ENCODE results near the gene FGF1.

FGF1 gene

DNA sequence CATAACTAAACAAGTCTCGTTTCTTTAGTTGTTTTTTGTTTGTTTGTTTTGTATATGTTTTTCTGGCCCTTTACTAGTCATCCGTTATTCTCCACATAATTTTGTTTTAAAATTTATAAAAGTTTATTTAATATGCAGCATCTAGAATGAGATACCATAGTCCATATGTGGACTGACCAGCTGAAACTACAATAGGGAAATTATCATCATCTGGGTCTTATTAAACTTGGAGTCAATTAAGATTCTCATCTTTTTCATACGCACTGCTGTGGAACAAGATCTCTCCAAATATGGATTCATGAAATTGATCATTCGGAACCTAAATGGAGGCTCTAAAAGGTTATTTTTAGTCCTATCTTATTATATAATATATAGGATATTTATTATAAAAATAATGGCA is 99.3 kb downstream of the FGF1 start:
- DNase-seq (ENCODE audit: low read depth, low spot score) = no peak
- Histone ChIP-seq H3K4me1 (ENCODE audit: control insufficient read depth, insufficient read depth, low read length) (no peaks in the 10 kb centered on the region), H3K4me3 (ENCODE audit: low read length) (no peak overlapping the region), H3K27me3 (ENCODE audit: control insufficient read depth, insufficient read depth, low read length) (no peaks in the 10 kb centered on the region), H3K36me3 (ENCODE audit: control insufficient read depth, insufficient read depth, low read length) (no peaks in the 10 kb centered on the region), H3K27ac (ENCODE audit: low read length) (no peak overlapping the region), H3K9me3 (ENCODE audit: control insufficient read depth, insufficient read depth, low read length) (no peaks in the 10 kb centered on the region)
- no CpG with 5 or more reads among the region's 4 CpGs for WGBS (ENCODE audit: insufficient coverage, insufficient read length)

DNA sequence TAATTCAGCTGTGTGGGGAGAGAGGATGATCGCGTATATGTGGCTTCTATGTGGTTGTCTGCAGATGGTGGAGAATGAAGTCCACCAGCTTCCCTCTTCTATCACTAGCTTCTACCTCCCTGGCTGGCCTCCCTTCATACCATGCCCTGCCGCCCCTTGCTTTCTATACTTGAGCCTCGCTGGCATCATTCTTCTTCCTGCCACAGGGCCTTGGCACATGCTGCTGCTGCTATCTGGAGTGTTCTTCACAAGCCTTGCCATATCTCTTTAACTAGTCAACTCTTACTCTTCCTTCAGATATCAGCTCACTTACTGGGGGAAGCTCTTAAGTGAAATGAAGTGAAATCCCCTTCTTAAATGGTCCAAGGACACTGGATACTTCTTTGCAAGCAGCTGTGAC is 100.4 kb downstream of the FGF1 start:
- H3K4me3 ChIP-seq (ENCODE audit: low read length) = no peak overlapping the region
- no peaks in the 10 kb centered on the region for H3K36me3 ChIP-seq (ENCODE audit: control insufficient read depth, insufficient read depth, low read length)
- no peaks in the 10 kb centered on the region for H3K4me1 ChIP-seq (ENCODE audit: control insufficient read depth, insufficient read depth, low read length)
- no peak overlapping the region for H3K27ac ChIP-seq (ENCODE audit: low read length)
- WGBS (ENCODE audit: insufficient coverage, insufficient read length) = no CpG with 5 or more reads among the region's 4 CpGs
- no peaks in the 10 kb centered on the region for H3K9me3 ChIP-seq (ENCODE audit: control insufficient read depth, insufficient read depth, low read length)
- no peak for DNase-seq (ENCODE audit: low read depth, low spot score)
- no peaks in the 10 kb centered on the region for H3K27me3 ChIP-seq (ENCODE audit: control insufficient read depth, insufficient read depth, low read length)

DNA sequence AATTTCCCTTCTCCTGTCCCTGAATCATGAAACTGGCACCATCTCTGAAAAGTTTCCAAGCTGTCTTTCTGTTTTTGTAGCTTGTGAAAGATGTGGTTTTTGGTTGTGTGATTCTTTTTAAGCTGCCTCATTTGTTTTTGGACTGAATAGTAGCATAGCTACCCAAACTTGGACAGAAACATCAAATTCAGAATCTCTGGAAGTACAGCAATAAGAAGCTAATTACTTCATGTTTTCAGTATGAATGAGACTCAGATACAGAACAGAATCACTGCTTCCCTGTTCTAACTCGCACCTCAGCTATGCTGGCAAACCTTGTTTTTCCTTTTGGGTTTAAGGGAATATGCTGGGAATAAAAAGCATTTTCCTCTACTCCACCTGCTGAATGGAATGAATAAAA is 101.0 kb downstream of the FGF1 start:
- WGBS (ENCODE audit: insufficient coverage, insufficient read length) = no CpG with 5 or more reads among the region's 1 CpG
- Histone ChIP-seq H3K4me3 (ENCODE audit: low read length) (no peak overlapping the region), H3K36me3 (ENCODE audit: control insufficient read depth, insufficient read depth, low read length) (no peaks in the 10 kb centered on the region), H3K27me3 (ENCODE audit: control insufficient read depth, insufficient read depth, low read length) (no peaks in the 10 kb centered on the region), H3K9me3 (ENCODE audit: control insufficient read depth, insufficient read depth, low read length) (no peaks in the 10 kb centered on the region), H3K27ac (ENCODE audit: low read length) (no peak overlapping the region), H3K4me1 (ENCODE audit: control insufficient read depth, insufficient read depth, low read length) (no peaks in the 10 kb centered on the region)
- no peak for DNase-seq (ENCODE audit: low read depth, low spot score)

DNA sequence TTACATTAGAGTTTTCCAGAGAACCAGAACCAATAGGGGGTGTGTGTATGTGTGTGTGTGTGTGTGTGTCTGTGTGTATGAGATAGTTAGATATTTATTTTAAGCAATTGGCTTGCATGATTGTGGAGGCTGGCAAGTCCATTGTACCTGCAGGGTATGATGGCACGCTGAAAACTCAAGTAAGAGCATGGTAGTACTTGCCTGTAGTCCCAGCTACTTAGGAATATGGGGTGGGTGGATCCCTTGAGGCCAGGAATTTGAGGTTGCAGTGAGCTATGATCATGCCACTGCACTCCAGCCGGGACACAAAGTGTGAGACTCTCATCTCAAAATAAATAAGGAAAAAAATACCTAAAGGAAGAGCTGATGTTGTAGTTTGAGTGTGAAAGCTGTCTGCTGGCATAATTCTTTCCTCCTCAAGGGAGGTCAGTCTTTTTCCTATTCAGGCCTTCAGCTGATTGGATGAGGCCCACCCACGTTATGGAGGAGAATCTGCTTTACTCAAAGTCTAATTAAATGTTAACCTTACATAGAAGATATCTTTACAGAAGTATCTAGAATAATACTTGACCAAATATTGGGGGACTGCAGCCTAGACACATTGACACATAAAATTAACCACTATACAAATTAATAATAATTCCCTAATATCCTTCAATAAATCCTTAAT is 107.6 kb downstream of the FGF1 start:
- Histone ChIP-seq H3K27ac (ENCODE audit: low read length) (no peak overlapping the region), H3K36me3 (ENCODE audit: control insufficient read depth, insufficient read depth, low read length) (no peaks in the 10 kb centered on the region), H3K27me3 (ENCODE audit: control insufficient read depth, insufficient read depth, low read length) (no peaks in the 10 kb centered on the region), H3K4me3 (ENCODE audit: low read length) (no peak overlapping the region), H3K9me3 (ENCODE audit: control insufficient read depth, insufficient read depth, low read length) (no peaks in the 10 kb centered on the region), H3K4me1 (ENCODE audit: control insufficient read depth, insufficient read depth, low read length) (no peaks in the 10 kb centered on the region)
- DNase-seq (ENCODE audit: low read depth, low spot score) = no peak
- WGBS (ENCODE audit: insufficient coverage, insufficient read length) = no CpG with 5 or more reads among the region's 3 CpGs

DNA sequence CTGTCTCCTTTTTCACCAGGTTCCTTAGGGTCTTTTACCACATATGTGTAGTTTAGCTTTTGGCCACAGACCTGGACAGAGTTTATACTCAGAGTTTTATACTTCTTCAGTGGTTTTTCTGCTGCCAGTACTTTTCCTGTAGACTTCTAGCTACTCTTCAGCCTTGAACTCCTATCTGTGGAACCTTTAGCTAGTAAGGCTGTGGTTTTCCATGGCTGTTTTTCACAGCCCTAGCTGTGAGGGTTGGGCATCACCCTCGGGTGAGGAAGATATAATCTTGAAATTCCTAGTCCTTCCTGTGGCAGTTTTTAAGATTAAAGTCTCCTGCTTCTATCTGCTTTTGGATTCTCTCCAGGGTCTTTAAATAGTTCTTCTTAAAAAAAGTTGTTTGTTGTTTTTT is 109.1 kb downstream of the FGF1 start:
- DNase-seq (ENCODE audit: low read depth, low spot score) = no peak
- Histone ChIP-seq H3K4me3 (ENCODE audit: low read length) (no peak overlapping the region), H3K9me3 (ENCODE audit: control insufficient read depth, insufficient read depth, low read length) (no peaks in the 10 kb centered on the region), H3K4me1 (ENCODE audit: control insufficient read depth, insufficient read depth, low read length) (no peaks in the 10 kb centered on the region), H3K27me3 (ENCODE audit: control insufficient read depth, insufficient read depth, low read length) (no peaks in the 10 kb centered on the region), H3K36me3 (ENCODE audit: control insufficient read depth, insufficient read depth, low read length) (no peaks in the 10 kb centered on the region), H3K27ac (ENCODE audit: low read length) (no peak overlapping the region)
- WGBS (ENCODE audit: insufficient coverage, insufficient read length) = no CpG with 5 or more reads among the region's 1 CpG

DNA sequence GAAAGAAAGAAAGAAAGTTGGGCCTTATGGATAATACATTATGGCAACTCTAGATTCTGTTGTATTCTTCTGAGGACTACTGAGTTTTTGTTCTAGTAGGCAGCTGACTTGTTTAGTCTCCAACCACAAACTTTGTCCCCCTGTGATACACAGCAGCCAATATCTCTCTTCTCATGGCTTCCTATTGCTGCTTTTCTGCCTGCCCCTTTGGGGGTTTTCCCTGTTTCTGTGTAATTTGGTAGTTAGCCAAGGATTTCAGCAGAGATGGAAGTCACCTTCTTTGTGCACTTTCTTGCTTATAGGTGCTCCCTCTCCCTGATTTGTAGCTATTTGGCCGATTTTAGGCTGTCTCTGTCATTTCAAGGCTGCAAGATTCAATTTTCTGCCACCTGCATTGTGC is 109.6 kb downstream of the FGF1 start:
- H3K9me3 ChIP-seq (ENCODE audit: control insufficient read depth, insufficient read depth, low read length) = no peaks in the 10 kb centered on the region
- H3K27ac ChIP-seq (ENCODE audit: low read length) = no peak overlapping the region
- no peak overlapping the region for H3K4me3 ChIP-seq (ENCODE audit: low read length)
- no peaks in the 10 kb centered on the region for H3K36me3 ChIP-seq (ENCODE audit: control insufficient read depth, insufficient read depth, low read length)
- no peak for DNase-seq (ENCODE audit: low read depth, low spot score)
- WGBS (ENCODE audit: insufficient coverage, insufficient read length) = no CpG with 5 or more reads among the region's 1 CpG
- H3K27me3 ChIP-seq (ENCODE audit: control insufficient read depth, insufficient read depth, low read length) = no peaks in the 10 kb centered on the region
- H3K4me1 ChIP-seq (ENCODE audit: control insufficient read depth, insufficient read depth, low read length) = no peaks in the 10 kb centered on the region

DNA sequence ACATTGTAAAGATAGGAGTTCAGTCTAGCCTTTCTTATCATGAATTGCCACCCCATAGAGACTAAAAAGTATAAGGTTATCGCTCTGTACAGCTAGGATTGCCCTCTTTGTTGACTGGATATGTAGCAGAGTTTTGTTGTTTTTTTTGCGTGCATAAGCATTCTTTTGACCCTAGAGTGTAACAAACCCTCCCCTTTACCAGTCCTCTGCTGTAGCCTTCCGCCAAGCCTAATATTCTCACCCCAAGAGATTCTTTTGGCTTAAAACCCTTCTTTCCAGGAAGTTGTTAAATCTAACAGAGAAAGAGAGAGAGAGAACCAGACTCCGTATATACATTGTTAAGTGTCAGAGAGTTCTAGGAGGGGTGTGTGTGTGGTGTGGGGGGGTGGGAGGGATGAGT is 113.9 kb downstream of the FGF1 start:
- Histone ChIP-seq H3K36me3 (ENCODE audit: control insufficient read depth, insufficient read depth, low read length) (no peaks in the 10 kb centered on the region), H3K27me3 (ENCODE audit: control insufficient read depth, insufficient read depth, low read length) (no peaks in the 10 kb centered on the region), H3K4me3 (ENCODE audit: low read length) (no peak overlapping the region), H3K9me3 (ENCODE audit: control insufficient read depth, insufficient read depth, low read length) (no peaks in the 10 kb centered on the region), H3K27ac (ENCODE audit: low read length) (no peak overlapping the region), H3K4me1 (ENCODE audit: control insufficient read depth, insufficient read depth, low read length) (no peaks in the 10 kb centered on the region)
- WGBS (ENCODE audit: insufficient coverage, insufficient read length) = no CpG with 5 or more reads among the region's 4 CpGs
- DNase-seq (ENCODE audit: low read depth, low spot score) = no peak

DNA sequence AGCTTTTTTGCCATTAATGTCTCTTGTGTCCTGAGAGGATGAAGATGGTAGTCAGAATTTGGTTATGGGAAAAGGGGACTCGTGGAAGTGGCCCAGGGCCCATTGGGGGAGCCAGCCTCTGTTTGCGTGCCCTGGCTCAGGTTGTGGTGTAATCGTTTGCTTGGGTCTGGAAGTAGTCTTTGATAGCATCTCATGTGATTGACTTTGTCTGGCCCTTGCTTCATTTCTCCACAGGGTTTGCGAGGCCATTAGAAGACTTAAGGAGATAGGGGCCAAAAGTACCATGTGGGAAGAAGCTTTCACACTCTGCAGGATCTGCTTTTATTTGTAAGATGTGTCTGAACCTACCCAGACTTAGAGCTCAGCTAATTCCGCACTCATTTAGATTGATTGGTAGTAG is 114.5 kb downstream of the FGF1 start:
- Histone ChIP-seq H3K9me3 (ENCODE audit: control insufficient read depth, insufficient read depth, low read length) (no peaks in the 10 kb centered on the region), H3K27me3 (ENCODE audit: control insufficient read depth, insufficient read depth, low read length) (no peaks in the 10 kb centered on the region), H3K4me3 (ENCODE audit: low read length) (no peak overlapping the region), H3K4me1 (ENCODE audit: control insufficient read depth, insufficient read depth, low read length) (no peaks in the 10 kb centered on the region), H3K27ac (ENCODE audit: low read length) (no peak overlapping the region), H3K36me3 (ENCODE audit: control insufficient read depth, insufficient read depth, low read length) (no peaks in the 10 kb centered on the region)
- no CpG with 5 or more reads among the region's 5 CpGs for WGBS (ENCODE audit: insufficient coverage, insufficient read length)
- no peak for DNase-seq (ENCODE audit: low read depth, low spot score)

DNA sequence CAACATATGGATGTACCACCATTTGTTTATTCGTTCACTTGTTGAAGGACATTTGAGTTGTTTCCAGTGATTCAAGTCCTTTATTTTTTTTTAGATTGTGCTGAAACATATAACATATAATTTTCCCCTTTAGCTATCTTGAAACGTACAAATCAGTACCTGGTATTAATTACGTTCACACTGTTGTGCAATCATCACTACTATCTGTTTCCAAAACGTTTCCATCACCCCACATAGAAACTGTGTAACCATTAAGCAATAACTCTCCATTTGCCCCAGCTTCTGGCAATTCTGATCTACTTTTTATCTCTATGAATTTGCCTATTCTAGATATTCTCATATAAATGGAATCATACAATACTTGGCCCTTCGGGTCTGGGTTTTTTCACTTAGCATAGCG is 116.0 kb downstream of the FGF1 start:
- no peaks in the 10 kb centered on the region for H3K36me3 ChIP-seq (ENCODE audit: control insufficient read depth, insufficient read depth, low read length)

DNA sequence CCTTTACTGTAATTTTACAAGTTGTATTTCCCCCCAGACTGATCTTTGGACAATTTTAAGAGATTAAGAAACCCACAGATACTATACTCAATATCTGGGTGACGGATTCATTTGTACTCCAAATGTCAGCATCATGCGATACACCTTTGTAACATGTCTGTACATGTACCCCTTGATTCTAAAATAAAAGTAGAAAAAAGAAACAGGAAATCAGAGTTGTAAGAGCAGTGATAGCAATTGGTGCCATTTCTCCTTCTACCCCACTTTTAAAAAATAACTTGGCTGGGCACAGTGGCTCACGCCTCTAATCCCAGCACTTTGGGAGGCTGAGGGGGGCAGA is 116.9 kb downstream of the FGF1 start:
- no CpG with 5 or more reads among the region's 3 CpGs for WGBS (ENCODE audit: insufficient coverage, insufficient read length)
- Histone ChIP-seq H3K9me3 (ENCODE audit: control insufficient read depth, insufficient read depth, low read length) (no peaks in the 10 kb centered on the region), H3K4me1 (ENCODE audit: control insufficient read depth, insufficient read depth, low read length) (no peaks in the 10 kb centered on the region), H3K27ac (ENCODE audit: low read length) (no peak overlapping the region), H3K27me3 (ENCODE audit: control insufficient read depth, insufficient read depth, low read length) (no peaks in the 10 kb centered on the region), H3K36me3 (ENCODE audit: control insufficient read depth, insufficient read depth, low read length) (no peaks in the 10 kb centered on the region), H3K4me3 (ENCODE audit: low read length) (no peak overlapping the region)
- DNase-seq (ENCODE audit: low read depth, low spot score) = no peak

More for the DNA sequence above, 116.0 kb downstream of the FGF1 start:
- no peak overlapping the region for H3K4me3 ChIP-seq (ENCODE audit: low read length)
- no peak overlapping the region for H3K27ac ChIP-seq (ENCODE audit: low read length)
- H3K9me3 ChIP-seq (ENCODE audit: control insufficient read depth, insufficient read depth, low read length) = no peaks in the 10 kb centered on the region
- no peaks in the 10 kb centered on the region for H3K27me3 ChIP-seq (ENCODE audit: control insufficient read depth, insufficient read depth, low read length)
- no peaks in the 10 kb centered on the region for H3K4me1 ChIP-seq (ENCODE audit: control insufficient read depth, insufficient read depth, low read length)
- no CpG with 5 or more reads among the region's 6 CpGs for WGBS (ENCODE audit: insufficient coverage, insufficient read length)
- DNase-seq (ENCODE audit: low read depth, low spot score) = no peak

DNA sequence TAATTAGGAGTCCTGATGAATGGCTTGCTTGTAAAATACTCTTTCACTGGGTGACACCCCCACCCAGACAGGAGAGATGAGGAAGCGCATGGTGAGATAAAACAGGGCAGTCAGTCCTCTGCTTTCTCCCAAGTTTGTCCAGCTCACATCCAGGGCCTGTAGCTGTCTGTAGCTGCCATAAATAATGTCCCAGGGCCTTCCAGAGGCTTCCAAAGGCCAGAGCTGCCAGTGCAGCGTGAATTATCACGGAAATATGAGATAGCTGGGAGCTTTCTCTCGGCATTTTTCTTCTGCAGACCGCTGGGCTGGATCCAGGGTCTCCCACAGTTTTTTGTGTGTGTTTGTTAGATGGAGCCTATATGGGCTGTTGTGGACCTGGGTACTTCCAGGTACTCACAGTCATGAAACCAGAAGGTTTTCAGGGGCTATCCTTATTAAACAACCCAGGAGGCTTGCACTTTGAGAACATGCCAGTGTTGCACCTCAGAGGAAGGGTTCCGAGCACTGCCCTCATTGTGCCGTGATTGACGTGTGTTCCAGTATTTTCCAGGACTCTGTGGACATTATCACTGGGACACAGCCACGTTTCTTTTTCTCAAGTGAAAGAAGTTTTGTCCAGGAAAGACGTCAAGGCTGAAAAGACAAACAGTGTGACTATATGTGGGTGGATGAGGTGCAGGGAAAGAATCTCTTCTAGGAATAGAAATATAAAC is 117.5 kb downstream of the FGF1 start:
- H3K27ac ChIP-seq (ENCODE audit: low read length) = no peak overlapping the region
- no peaks in the 10 kb centered on the region for H3K36me3 ChIP-seq (ENCODE audit: control insufficient read depth, insufficient read depth, low read length)
- no peaks in the 10 kb centered on the region for H3K4me1 ChIP-seq (ENCODE audit: control insufficient read depth, insufficient read depth, low read length)
- H3K9me3 ChIP-seq (ENCODE audit: control insufficient read depth, insufficient read depth, low read length) = no peaks in the 10 kb centered on the region
- WGBS (ENCODE audit: insufficient coverage, insufficient read length) = no CpG with 5 or more reads among the region's 10 CpGs
- no peak overlapping the region for H3K4me3 ChIP-seq (ENCODE audit: low read length)
- no peak for DNase-seq (ENCODE audit: low read depth, low spot score)
- no peaks in the 10 kb centered on the region for H3K27me3 ChIP-seq (ENCODE audit: control insufficient read depth, insufficient read depth, low read length)
